ENCODE data around the gene SEZ6.

- no peak for TF ChIP-seq POLR2A (IDR thresholded peaks at IDR 0.05; ENCODE audit: low read length)
- TF ChIP-seq GATA1 (IDR thresholded peaks at IDR 0.05; ENCODE audit: low read depth, low read length), result no peak
These were observed 93.4 kb downstream of the SEZ6 start for GRCh38 chr17:28912281-28912937.

Measured in erythroblast (primary cell).